T-helper 2 cell treated with Interferon-gamma antibody and Interleukin-4, amounts not matched to agents 5 μg/mL and 100 μg/mL, for 36 hours (primary cell): ENCODE results near the gene TK2.

ENCODE experiments used
- DNase-seq: peaks from one replicate; pipeline ENCODE4 v3.0.0; 2021; ENCODE audit warnings: low spot score
- H3K27ac Mint-ChIP-seq: one replicate; pipeline ENCODE4 v1.8.0; 2021; ENCODE audit warnings: mild to moderate bottlenecking, mixed read lengths
- H3K27me3 Mint-ChIP-seq: one replicate; pipeline ENCODE4 v1.8.0; 2021; ENCODE audit warnings: low read depth, mixed read lengths
- H3K36me3 Mint-ChIP-seq: one replicate; pipeline ENCODE4 v1.8.0; 2021; ENCODE audit warnings: low read depth, mixed read lengths
- H3K4me1 Mint-ChIP-seq: one replicate; pipeline ENCODE4 v1.8.0; 2021; ENCODE audit warnings: low read depth, mixed read lengths
- H3K4me3 Mint-ChIP-seq: one replicate; pipeline ENCODE4 v1.8.0; 2022; ENCODE audit warnings: mild to moderate bottlenecking, moderate library complexity, mixed read lengths
- H3K9me3 Mint-ChIP-seq: one replicate; pipeline ENCODE4 v1.8.0; 2021; ENCODE audit warnings: mixed read lengths

Gene TK2

DNA sequence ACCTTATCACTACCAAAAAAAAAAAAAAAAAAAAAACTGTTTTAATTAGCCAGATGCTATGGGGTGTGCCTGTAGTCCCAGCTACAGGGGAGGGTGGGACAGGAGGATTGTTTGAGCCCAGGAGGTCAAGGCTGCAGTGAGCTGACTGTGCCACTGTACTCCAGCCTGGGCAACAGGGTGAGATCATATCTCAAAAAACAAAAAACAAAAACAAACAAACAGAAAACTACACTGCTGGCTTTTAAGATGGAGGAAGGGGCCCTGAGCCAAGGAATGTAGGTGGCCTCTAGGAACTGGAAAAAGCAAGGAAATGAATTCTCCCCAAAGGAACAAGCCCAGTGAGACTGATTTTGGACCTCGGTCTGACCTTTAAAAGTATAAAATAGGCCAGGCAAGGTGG lies 61.4 kb downstream of the TK2 start:
- Mint-ChIP-seq H3K4me3 (no peak overlapping the region), H3K36me3 (no peaks in the 10 kb centered on the region), H3K27ac (no peak overlapping the region), H3K27me3 (no peaks in the 10 kb centered on the region), H3K4me1 (peaks cover 6% of the 10 kb centered on the region), H3K9me3 (no peaks in the 10 kb centered on the region)
- no peak for DNase-seq

DNA sequence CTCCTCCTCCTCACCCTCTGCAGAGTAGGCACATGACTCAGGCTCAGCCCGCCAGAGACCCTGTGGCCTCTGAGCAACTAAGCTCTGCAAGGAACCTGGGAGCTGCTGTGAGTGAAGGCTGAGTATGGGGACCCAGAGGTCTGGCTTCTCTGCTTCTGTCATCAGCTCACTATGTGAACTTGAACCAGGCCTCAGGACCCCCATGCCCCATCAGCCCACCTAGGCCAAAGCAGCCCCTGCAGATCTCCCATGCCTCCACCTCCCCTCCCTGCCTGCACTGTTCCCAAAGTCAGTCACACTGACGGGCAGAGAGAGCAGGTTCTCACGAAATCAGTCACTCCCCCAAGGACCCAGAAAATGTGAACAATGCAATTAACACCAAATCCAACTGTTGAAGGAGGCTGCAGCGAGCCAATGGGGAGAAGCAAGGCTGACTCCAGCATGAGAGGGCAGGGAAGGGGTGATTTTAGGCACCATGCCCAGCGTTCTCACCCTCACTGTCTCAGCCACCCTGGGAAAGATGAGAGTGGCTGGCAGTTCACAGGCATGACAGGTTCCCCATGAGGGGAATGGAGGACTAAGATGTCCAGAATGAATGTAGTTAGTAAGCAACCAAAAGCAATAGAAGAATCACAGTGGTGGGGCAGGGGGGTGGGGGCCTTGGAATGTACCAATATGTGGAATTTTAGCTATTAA lies 62.2 kb downstream of the TK2 start:
- no peaks in the 10 kb centered on the region for H3K9me3 Mint-ChIP-seq
- no peak overlapping the region for H3K27ac Mint-ChIP-seq
- H3K27me3 Mint-ChIP-seq: no peaks in the 10 kb centered on the region
- no peak overlapping the region for H3K4me3 Mint-ChIP-seq
- H3K4me1 Mint-ChIP-seq: peaks cover 12% of the 10 kb centered on the region
- no peaks in the 10 kb centered on the region for H3K36me3 Mint-ChIP-seq
- no peak for DNase-seq

GRCh38 chr16:66486773-66487579 lies 62.9 kb downstream of the TK2 start:
- Mint-ChIP-seq H3K36me3 (no peaks in the 10 kb centered on the region), H3K4me1 (peaks cover 12% of the 10 kb centered on the region), H3K4me3 (no peak overlapping the region), H3K27me3 (no peaks in the 10 kb centered on the region), H3K27ac (no peak overlapping the region), H3K9me3 (no peaks in the 10 kb centered on the region)
- no peak for DNase-seq

GRCh38 chr16:66486199-66486772 lies 63.6 kb downstream of the TK2 start:
- Mint-ChIP-seq H3K9me3 (no peaks in the 10 kb centered on the region), H3K4me3 (no peak overlapping the region), H3K27ac (no peak overlapping the region), H3K27me3 (no peaks in the 10 kb centered on the region), H3K36me3 (no peaks in the 10 kb centered on the region), H3K4me1 (peaks cover 11% of the 10 kb centered on the region)
- no peak for DNase-seq

- H3K4me3 Mint-ChIP-seq: no peak overlapping the region
- H3K36me3 Mint-ChIP-seq: no peaks in the 10 kb centered on the region
- H3K27me3 Mint-ChIP-seq: no peaks in the 10 kb centered on the region
- no peak for DNase-seq
- H3K4me1 Mint-ChIP-seq: peaks cover 9% of the 10 kb centered on the region
- no peak overlapping the region for H3K27ac Mint-ChIP-seq
- H3K9me3 Mint-ChIP-seq: no peaks in the 10 kb centered on the region
Measured at GRCh38 chr16:66485376-66485775, 64.5 kb downstream of the TK2 start.

GRCh38 chr16:66484453-66485213 lies 65.3 kb downstream of the TK2 start:
- H3K27ac Mint-ChIP-seq: no peak overlapping the region
- no peak for DNase-seq
- H3K27me3 Mint-ChIP-seq: no peaks in the 10 kb centered on the region
- H3K4me1 Mint-ChIP-seq: peaks cover 9% of the 10 kb centered on the region
- no peaks in the 10 kb centered on the region for H3K36me3 Mint-ChIP-seq
- H3K9me3 Mint-ChIP-seq: no peaks in the 10 kb centered on the region
- H3K4me3 Mint-ChIP-seq: no peak overlapping the region

GRCh38 chr16:66483689-66484452 lies 66.1 kb downstream of the TK2 start:
- Mint-ChIP-seq H3K27ac (no peak overlapping the region), H3K4me1 (peaks cover 13% of the 10 kb centered on the region), H3K4me3 (no peak overlapping the region), H3K27me3 (no peaks in the 10 kb centered on the region), H3K36me3 (no peaks in the 10 kb centered on the region), H3K9me3 (no peaks in the 10 kb centered on the region)
- peak; percentile 66 for DNase-seq

GRCh38 chr16:66481943-66482390 lies 68.0 kb downstream of the TK2 start:
- Mint-ChIP-seq H3K4me3 (no peak overlapping the region), H3K9me3 (no peaks in the 10 kb centered on the region), H3K4me1 (peaks cover 20% of the 10 kb centered on the region), H3K36me3 (no peaks in the 10 kb centered on the region), H3K27ac (no peak overlapping the region), H3K27me3 (no peaks in the 10 kb centered on the region)
- DNase-seq: no peak

- H3K27ac Mint-ChIP-seq: no peak overlapping the region
- H3K4me3 Mint-ChIP-seq: no peak overlapping the region
Measured at GRCh38 chr16:66481081-66481942, 68.6 kb downstream of the TK2 start.

DNA sequence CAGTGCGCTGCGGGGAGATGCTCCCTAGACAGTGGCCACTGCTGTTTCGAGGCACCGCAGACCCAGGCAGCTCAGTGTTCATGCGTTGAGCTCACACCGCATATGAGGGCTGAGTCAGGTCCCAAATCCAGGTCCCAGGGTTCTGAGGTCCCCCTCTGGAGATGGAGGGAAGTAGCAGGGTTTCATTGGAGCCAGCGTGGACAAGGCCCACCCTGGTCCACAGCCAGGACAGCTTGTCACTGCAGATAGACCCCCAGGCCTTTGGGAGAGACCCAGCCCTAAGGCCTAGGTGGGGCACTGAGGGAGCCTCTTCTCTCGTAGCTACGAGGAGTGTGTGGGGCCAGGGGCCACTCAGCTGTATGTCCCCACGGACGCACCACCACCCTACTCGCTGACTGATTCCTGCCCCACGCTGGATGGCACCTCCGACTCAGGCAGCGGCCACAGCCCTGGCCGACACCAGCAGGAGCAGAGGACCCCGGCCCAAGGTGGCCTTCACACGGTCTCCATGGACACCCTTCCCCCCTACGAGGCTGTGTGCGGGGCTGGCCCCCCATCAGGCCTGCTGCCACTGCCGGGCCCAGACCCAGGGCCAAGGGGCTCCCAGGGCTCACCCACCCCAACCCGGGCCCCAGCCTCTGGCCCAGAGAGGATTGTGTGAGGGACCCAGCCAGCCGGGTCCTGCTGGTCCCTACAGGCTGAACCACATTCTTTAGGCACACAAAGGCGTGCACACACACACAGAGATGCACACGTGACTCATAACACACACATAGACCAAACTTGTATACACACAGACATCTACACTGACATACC lies 69.4 kb downstream of the TK2 start:
- Mint-ChIP-seq H3K9me3 (no peaks in the 10 kb centered on the region), H3K27ac (no peak overlapping the region), H3K4me3 (no peak overlapping the region), H3K27me3 (no peaks in the 10 kb centered on the region), H3K36me3 (no peaks in the 10 kb centered on the region), H3K4me1 (peaks cover 22% of the 10 kb centered on the region)
- no peak for DNase-seq

More at GRCh38 chr16:66481081-66481942, 68.6 kb downstream of the TK2 start:
- H3K4me1 Mint-ChIP-seq: peaks cover 20% of the 10 kb centered on the region
- H3K36me3 Mint-ChIP-seq: no peaks in the 10 kb centered on the region
- no peaks in the 10 kb centered on the region for H3K9me3 Mint-ChIP-seq
- DNase-seq: no peak
- no peaks in the 10 kb centered on the region for H3K27me3 Mint-ChIP-seq

- Mint-ChIP-seq H3K4me3 (no peak overlapping the region), H3K36me3 (no peaks in the 10 kb centered on the region), H3K9me3 (no peaks in the 10 kb centered on the region), H3K27ac (no peak overlapping the region), H3K27me3 (peaks cover 2% of the 10 kb centered on the region), H3K4me1 (peaks cover 26% of the 10 kb centered on the region)
- DNase-seq: no peak
Measured at GRCh38 chr16:66479661-66480264, 70.2 kb downstream of the TK2 start.
